ENCODE data around the gene SRGAP2C. TPM values are rescaled to one million over a fixed set of nuclear protein-coding genes. Genes with fewer than 3 reads are reported as not detected.
"Not testable (repeated sequence)": the region's sequence is repeated elsewhere in the genome, so short reads cannot be mapped to it uniquely, and the experiment has no call there.

SRGAP2C gene
- polyA plus RNA-seq, 1 experiment, result 9.4 TPM

DNA sequence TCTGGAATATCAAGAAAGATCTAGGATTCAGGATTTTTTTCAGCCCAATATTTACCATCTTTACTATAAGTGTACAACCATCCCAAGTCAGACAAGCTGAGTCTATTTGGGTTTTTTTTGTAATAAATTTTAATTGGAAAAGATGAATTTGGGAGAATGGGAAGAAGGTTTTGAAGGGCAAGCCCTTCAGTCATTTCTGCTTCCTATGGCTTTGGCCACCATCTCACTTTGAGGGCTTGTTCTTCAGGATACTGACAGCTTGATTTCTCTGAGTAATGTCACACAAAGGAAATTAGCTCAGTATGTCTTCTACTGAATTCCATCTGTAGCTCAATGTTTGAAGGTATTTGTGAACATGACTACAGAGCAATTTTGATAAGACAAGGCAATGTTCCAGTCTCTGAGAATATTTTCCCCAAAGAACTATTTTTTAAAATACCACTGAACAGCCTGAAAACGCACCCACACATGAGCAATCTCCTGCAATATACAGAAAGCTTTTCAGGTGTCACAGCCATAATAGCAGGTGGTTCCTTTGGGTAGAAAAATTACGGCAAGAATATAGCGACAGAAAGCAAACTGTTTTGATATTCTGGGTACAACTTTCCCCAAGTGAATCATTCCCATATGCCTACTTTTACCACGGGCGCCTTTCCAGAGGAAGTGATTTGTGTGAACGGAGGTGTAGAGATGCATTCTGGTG, 23.4 kb upstream of the SRGAP2C start:
- H3K27me3 ChIP-seq (ENCODE audit: control insufficient read depth, insufficient read depth, low read length); CTCF ChIA-PET; H3K27ac ChIP-seq (ENCODE audit: low read depth, low read length); POLR2A ChIA-PET; H3K9me3 ChIP-seq (ENCODE audit: control insufficient read depth, insufficient read depth, low read length); DNase-seq (ENCODE audit: low read depth, low spot score); H3K4me3 ChIP-seq (ENCODE audit: low read depth, low read length): not testable (repeated sequence)

DNA sequence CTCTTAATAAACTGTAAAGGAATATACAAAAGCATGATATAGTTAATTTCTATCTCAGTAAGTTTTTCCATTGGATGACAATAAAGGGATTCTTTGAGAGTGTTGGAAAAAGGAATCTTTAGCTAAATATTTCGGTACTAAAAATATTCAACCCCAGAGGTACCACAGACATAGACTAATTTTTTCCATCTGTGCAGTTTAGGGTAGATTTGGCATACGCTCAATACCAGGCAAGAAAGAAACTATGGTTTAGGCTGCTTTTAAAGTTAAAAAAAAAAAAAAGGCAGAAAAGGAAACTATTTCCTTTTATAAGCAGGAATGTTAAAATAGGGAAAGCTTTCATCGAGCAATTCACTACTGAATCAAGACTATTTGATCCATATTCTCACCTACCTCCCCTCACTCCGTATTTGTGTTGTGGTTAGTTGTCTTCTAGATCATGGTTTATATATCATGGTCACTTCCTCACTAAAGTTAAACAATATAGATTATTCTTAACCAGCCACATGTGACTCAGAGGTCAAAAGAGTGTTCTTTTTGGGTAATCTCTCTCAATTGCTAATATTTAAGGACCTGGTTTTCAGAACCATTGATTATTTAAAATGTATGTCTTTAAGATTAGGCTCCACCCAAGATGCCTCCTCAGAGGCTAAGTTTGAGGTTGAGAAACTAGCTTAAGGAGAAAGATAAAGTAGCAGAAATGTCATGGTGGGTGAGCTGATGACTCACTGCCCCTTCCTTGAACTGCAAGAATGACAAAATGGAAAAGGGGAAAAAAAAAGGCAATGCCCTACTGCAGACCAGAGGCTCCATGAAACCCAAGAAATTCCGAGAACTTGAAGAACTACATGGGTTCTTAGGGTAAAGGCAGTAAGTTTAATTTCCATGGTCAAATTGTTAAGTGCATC, 20.7 kb upstream of the SRGAP2C start:
- CTCF ChIA-PET; H3K9me3 ChIP-seq (ENCODE audit: control insufficient read depth, insufficient read depth, low read length); H3K4me3 ChIP-seq (ENCODE audit: low read depth, low read length); POLR2A ChIA-PET; H3K27ac ChIP-seq (ENCODE audit: low read depth, low read length); H3K27me3 ChIP-seq (ENCODE audit: control insufficient read depth, insufficient read depth, low read length): not testable (repeated sequence)
- peak; percentile 0 for DNase-seq (ENCODE audit: low read depth, low spot score)

DNA sequence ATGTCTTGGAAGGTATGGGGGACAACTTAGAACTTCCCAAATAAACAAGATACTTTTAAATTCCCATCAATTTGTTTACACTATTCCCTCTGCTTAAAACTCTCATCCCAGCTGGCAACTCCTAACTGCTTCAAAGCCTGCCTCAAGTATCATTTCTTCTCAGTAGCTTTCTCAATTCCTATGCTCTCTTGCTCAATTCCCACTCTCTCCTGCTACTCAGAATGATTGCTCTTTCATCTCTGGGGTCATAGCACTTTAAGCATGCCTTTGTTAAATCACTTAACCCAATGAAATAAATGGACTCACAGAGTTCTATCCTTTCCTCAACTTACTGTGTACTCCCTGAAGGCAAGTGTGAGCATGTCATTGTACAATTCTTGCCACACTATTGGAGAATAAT, 19.5 kb upstream of the SRGAP2C start:
- H3K4me3 ChIP-seq (ENCODE audit: low read depth, low read length); POLR2A ChIA-PET; DNase-seq (ENCODE audit: low read depth, low spot score); H3K27me3 ChIP-seq (ENCODE audit: control insufficient read depth, insufficient read depth, low read length); CTCF ChIA-PET; H3K27ac ChIP-seq (ENCODE audit: low read depth, low read length); H3K9me3 ChIP-seq (ENCODE audit: control insufficient read depth, insufficient read depth, low read length): not testable (repeated sequence)

DNA sequence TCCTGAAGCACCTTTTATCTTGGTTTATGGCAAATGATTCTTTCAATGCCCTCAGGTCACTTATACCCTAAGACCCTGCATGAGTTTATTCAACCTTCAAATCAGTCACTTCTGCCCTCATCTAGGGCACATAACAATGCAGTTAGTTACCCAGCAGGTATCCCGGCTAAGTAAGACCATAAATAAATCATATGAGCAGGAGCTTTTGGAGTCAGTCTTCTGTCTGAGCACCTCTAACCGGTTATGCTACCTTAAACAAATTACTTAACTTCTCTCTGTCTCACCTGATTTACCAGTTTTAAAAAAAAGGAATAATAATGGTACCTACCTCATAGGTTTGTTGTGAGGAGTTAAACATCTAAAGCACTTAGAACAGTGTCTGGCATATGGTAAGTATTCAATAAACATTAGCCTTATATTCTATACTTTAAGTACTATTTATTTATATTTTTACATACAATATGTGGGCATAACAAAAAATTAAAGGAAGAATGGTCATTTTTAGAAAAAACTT, 17.5 kb upstream of the SRGAP2C start:
- H3K4me3 ChIP-seq (ENCODE audit: low read depth, low read length); H3K27me3 ChIP-seq (ENCODE audit: control insufficient read depth, insufficient read depth, low read length); POLR2A ChIA-PET; DNase-seq (ENCODE audit: low read depth, low spot score); CTCF ChIA-PET; H3K9me3 ChIP-seq (ENCODE audit: control insufficient read depth, insufficient read depth, low read length); H3K27ac ChIP-seq (ENCODE audit: low read depth, low read length): not testable (repeated sequence)

DNA sequence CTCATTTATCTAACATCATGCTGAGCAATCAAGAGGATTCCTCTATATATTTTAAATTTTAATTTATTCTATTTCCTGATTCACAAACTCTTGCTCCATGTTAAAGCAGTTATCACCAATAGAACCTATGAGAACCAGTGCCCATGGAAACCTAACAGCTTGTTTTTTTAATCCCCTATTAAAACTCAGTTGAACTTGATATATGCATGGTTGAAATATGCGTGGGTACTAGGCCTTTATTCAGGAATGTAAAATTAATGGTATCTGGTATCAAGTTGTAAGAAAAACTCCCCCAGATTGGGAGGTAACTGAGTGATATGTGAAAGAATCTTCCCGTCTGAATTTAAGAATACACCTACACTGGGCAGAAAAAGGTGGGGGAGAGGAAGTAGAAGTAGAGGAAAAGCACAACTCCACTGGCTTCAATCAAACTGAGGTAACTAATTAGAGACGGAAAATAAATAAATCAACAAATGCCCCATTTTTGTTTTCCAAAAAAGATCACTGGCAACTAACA, 16.6 kb upstream of the SRGAP2C start:
- H3K27ac ChIP-seq (ENCODE audit: low read depth, low read length); H3K27me3 ChIP-seq (ENCODE audit: control insufficient read depth, insufficient read depth, low read length); POLR2A ChIA-PET; H3K9me3 ChIP-seq (ENCODE audit: control insufficient read depth, insufficient read depth, low read length); CTCF ChIA-PET; DNase-seq (ENCODE audit: low read depth, low spot score); H3K4me3 ChIP-seq (ENCODE audit: low read depth, low read length): not testable (repeated sequence)

DNA sequence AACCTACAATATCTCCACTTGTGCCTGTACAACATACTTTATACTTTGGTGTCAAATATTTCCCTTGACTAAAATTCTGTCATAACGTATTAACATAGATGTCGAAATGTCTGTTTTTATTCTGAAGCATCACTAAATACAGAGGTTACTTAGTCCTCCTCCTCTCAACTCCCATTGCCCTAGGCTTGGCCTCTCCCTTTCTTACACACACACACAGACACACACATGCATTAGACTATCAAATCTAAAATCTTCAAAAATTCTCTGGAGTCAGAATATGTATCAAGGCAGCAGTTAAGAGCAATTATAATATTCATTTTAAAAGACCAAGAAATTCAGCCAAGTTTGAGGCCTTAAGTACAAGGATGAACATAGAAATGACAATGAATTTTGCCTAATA, 8.1 kb upstream of the SRGAP2C start:
- DNase-seq (ENCODE audit: low read depth, low spot score); POLR2A ChIA-PET; CTCF ChIA-PET; H3K27me3 ChIP-seq (ENCODE audit: control insufficient read depth, insufficient read depth, low read length); H3K9me3 ChIP-seq (ENCODE audit: control insufficient read depth, insufficient read depth, low read length); H3K27ac ChIP-seq (ENCODE audit: low read depth, low read length); H3K4me3 ChIP-seq (ENCODE audit: low read depth, low read length): not testable (repeated sequence)

DNA sequence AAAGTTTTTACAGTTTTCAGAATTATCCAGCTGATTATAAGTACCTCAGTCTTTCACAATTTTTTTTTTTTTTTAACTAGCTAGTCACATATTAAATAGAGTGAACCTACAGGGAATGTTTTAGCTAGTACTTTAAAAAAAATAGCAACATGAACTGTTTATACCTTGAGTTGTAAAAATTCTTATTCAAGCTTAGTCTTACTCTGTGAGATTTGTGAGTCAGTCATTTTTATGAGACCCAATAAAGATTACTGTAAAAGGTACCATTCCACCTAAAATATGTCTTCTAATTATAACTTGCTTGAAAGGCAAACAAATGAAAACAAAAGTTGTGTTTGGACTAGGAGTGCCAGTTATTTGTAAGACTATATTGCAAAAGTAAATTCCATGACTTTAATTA, 6.6 kb upstream of the SRGAP2C start:
- POLR2A ChIA-PET; H3K27me3 ChIP-seq (ENCODE audit: control insufficient read depth, insufficient read depth, low read length); CTCF ChIA-PET; H3K27ac ChIP-seq (ENCODE audit: low read depth, low read length); H3K9me3 ChIP-seq (ENCODE audit: control insufficient read depth, insufficient read depth, low read length); DNase-seq (ENCODE audit: low read depth, low spot score); H3K4me3 ChIP-seq (ENCODE audit: low read depth, low read length): not testable (repeated sequence)

DNA sequence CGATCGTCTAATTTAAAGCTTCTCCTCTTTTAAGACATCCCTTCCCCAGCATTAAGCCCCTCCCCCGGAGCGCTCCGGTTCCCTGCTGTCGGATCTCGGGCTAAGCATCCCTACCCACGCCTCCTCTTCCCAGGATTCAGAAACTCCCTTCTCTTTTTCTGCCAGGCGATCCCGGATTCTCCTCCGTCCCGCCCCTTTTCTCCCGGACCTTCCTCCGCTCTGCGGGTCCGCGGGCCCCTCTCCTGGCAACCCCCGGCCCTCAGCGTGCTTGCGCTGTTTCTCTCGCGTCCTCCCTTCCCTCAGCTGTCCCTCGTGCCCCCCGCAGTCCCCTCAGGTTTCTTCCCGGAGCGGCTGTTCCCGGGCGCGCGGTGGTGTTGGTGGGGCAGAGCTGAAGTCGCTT, 908 bp upstream of the SRGAP2C start:
- H3K27me3 ChIP-seq (ENCODE audit: control insufficient read depth, insufficient read depth, low read length); DNase-seq (ENCODE audit: low read depth, low spot score); H3K9me3 ChIP-seq (ENCODE audit: control insufficient read depth, insufficient read depth, low read length); CTCF ChIA-PET; POLR2A ChIA-PET; H3K27ac ChIP-seq (ENCODE audit: low read depth, low read length): not testable (repeated sequence)
- peak overlapping the region; percentile 57 for H3K4me3 ChIP-seq (ENCODE audit: low read depth, low read length)

DNA sequence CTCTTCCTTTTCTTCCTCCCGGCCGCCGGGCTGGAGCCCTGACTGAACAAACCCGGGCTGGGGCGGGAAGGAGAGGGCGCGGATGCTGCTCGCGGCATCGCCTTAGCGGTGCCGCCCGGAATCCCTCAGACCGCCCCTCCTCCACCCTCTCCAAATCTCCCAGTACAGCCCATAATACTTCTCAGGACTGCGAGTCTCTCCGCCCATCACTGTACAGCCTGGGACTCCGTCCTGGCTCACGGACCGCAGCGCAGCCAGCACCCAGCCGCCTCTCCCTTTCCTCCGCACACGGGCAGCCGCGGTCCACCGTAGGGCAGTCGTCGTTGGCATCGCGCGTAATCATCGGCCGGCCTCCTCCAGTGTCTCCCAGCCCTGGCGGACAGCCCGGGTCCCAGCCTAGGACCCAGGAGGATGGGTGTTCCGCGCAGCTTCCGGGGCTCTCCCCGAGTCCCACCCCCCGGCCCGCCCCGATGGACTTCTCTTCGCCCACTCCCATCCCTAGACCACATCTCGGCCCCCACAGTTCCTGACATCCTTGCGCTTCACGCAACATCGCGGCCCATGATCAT, 449 bp downstream of the SRGAP2C start:
- CTCF ChIA-PET; POLR2A ChIA-PET; DNase-seq (ENCODE audit: low read depth, low spot score); H3K27me3 ChIP-seq (ENCODE audit: control insufficient read depth, insufficient read depth, low read length); H3K9me3 ChIP-seq (ENCODE audit: control insufficient read depth, insufficient read depth, low read length): not testable (repeated sequence)
- Histone ChIP-seq H3K27ac (ENCODE audit: low read depth, low read length) (peak overlapping the region; percentile 47), H3K4me3 (ENCODE audit: low read depth, low read length) (peak overlapping the region; percentile 50)

DNA sequence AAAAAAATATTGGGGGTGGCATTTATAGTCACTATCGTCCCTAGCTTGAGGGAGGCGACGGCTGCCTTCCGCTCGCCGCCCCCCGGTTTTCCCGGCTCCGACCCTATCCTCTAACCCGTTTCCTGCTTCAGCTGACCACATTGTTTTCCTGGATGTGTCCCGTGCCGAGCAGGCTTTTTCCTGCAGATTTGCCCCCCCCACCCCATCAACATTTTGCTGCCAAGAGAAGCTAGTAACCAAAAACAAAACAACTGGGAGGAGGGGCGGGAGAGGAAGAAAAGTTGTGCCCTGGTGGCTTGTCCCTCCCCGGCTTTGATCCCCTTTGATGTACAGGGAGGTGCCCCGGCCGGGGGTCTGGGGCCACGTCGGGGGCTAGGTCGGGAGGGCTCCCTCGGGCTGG, 1.4 kb downstream of the SRGAP2C start:
- H3K27me3 ChIP-seq (ENCODE audit: control insufficient read depth, insufficient read depth, low read length); H3K9me3 ChIP-seq (ENCODE audit: control insufficient read depth, insufficient read depth, low read length); H3K27ac ChIP-seq (ENCODE audit: low read depth, low read length); CTCF ChIA-PET; POLR2A ChIA-PET; DNase-seq (ENCODE audit: low read depth, low spot score): not testable (repeated sequence)
- H3K4me3 ChIP-seq (ENCODE audit: low read depth, low read length), result peak overlapping the region; percentile 35; the same call in 1 of the 2 replicates

DNA sequence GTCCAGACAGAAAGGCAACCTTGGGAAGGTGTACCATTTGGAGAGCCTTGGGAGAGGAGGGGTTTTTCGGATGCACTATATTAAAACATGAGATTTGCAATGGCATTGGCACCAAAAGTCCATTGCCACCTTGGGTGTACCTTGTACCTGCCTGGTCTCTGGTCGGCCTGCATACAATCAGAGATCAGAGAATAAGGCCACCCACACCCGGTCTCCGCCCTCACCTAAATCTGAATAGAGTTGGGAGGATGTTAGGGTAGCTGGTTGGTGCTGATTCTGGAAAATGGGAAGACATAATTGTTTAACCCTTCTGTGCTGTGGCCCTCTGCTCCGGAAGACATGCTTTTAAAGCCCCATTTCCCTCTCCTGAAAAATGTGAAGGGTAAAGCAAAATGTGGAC, 3.1 kb downstream of the SRGAP2C start:
- POLR2A ChIA-PET; H3K27ac ChIP-seq (ENCODE audit: low read depth, low read length); H3K27me3 ChIP-seq (ENCODE audit: control insufficient read depth, insufficient read depth, low read length); CTCF ChIA-PET; DNase-seq (ENCODE audit: low read depth, low spot score); H3K9me3 ChIP-seq (ENCODE audit: control insufficient read depth, insufficient read depth, low read length): not testable (repeated sequence)
- H3K4me3 ChIP-seq (ENCODE audit: low read depth, low read length), result peak overlapping the region; percentile 39

DNA sequence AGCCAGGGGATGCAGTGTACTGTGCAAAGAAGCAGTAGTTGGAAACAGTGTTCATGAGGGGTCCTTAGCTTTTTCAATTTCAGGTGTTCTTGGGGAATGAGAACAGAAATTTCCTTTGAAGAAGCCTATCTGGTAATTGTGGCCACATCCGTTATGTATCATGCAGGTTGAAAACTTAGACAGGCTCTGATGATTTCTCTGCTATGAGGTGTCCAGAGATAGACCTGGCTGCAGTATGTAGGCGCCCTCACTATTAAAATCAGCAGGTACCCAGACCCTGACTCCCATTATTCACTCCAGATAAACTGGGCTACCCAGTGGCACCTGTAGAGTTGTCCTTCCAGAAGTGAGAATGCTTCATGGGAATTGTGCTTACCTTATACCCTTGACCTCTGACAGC, 7.7 kb downstream of the SRGAP2C start:
- CTCF ChIA-PET; POLR2A ChIA-PET; H3K27ac ChIP-seq (ENCODE audit: low read depth, low read length); H3K4me3 ChIP-seq (ENCODE audit: low read depth, low read length); H3K27me3 ChIP-seq (ENCODE audit: control insufficient read depth, insufficient read depth, low read length); H3K9me3 ChIP-seq (ENCODE audit: control insufficient read depth, insufficient read depth, low read length); DNase-seq (ENCODE audit: low read depth, low spot score): not testable (repeated sequence)
